Measurements from ENCODE around the gene ZKSCAN3.

Gene ZKSCAN3

GRCh38 chr6:28322661-28323060 is 27.1 kb upstream of the ZKSCAN3 start:
- no peak for DNase-seq (ENCODE audit: low read depth in 2 of 2)
- no peak overlapping the region for H3K4me3 ChIP-seq (replicated peaks in 1 of 2; ENCODE audit: low read depth in 2 of 2, low read length in 2 of 2)
- TF ChIP-seq CTCF (IDR thresholded peaks at IDR 0.05; ENCODE audit: low read depth, low read length) = no peak

GRCh38 chr6:28323813-28324424 is 25.8 kb upstream of the ZKSCAN3 start:
- no peak for DNase-seq (ENCODE audit: low read depth in 2 of 2)
- H3K4me3 ChIP-seq (replicated peaks in 1 of 2; ENCODE audit: low read depth in 2 of 2, low read length in 2 of 2) = no peak overlapping the region
- no peak for TF ChIP-seq CTCF (IDR thresholded peaks at IDR 0.05; ENCODE audit: low read depth, low read length)

GRCh38 chr6:28326371-28326948 is 23.3 kb upstream of the ZKSCAN3 start:
- H3K4me3 ChIP-seq (replicated peaks in 1 of 2; ENCODE audit: low read depth in 2 of 2, low read length in 2 of 2) = no peak overlapping the region
- no peak for DNase-seq (ENCODE audit: low read depth in 2 of 2)
- no peak for TF ChIP-seq CTCF (IDR thresholded peaks at IDR 0.05; ENCODE audit: low read depth, low read length)

- no peak overlapping the region for H3K4me3 ChIP-seq (replicated peaks in 1 of 2; ENCODE audit: low read depth in 2 of 2, low read length in 2 of 2)
- no peak for DNase-seq (ENCODE audit: low read depth in 2 of 2)
- no peak for TF ChIP-seq CTCF (IDR thresholded peaks at IDR 0.05; ENCODE audit: low read depth, low read length)
Observed at GRCh38 chr6:28330041-28330440, 19.7 kb upstream of the ZKSCAN3 start.

- no peak overlapping the region for H3K4me3 ChIP-seq (replicated peaks in 1 of 2; ENCODE audit: low read depth in 2 of 2, low read length in 2 of 2)
- no peak for DNase-seq (ENCODE audit: low read depth in 2 of 2)
- TF ChIP-seq CTCF (IDR thresholded peaks at IDR 0.05; ENCODE audit: low read depth, low read length) = no peak
Observed at GRCh38 chr6:28333047-28333446, 16.7 kb upstream of the ZKSCAN3 start.

GRCh38 chr6:28333599-28334018 is 16.1 kb upstream of the ZKSCAN3 start:
- no peak for TF ChIP-seq CTCF (IDR thresholded peaks at IDR 0.05; ENCODE audit: low read depth, low read length)
- no peak overlapping the region for H3K4me3 ChIP-seq (replicated peaks in 1 of 2; ENCODE audit: low read depth in 2 of 2, low read length in 2 of 2)
- DNase-seq (ENCODE audit: low read depth in 2 of 2) = no peak

All from cardiac fibroblast (primary cell).